Upper lobe of left lung (tissue), 6 donors: Measurements from ENCODE around the gene SPTLC2. TPM values are rescaled to one million over a fixed set of nuclear protein-coding genes. Genes with fewer than 3 reads are reported as not detected.

ENCODE experiments used
- ATAC-seq, 2 donors: fragments of 200-7000 bp; cut with Tn5 transposase; one replicate each; pipeline ENCODE4 v1.9.1; 2022; ENCODE audit warnings: mild to moderate bottlenecking in 2 of 2, moderate library complexity in 2 of 2; ENCODE audit not compliant: low FRiP score in 2 of 2
- DNase-seq, 2 donors: peaks; one replicate each; pipeline ENCODE4 v3.0.0-alpha.2; 2019 to 2020
- H3K27ac ChIP-seq, 4 donors: fragments of 200-600 bp; sonication (generic); one replicate each; pipeline ENCODE4 v1.5.1; 2016 to 2019
- H3K27me3 ChIP-seq, 4 donors: fragments of 200-600 bp; sonication (generic); one replicate each; pipeline ENCODE4 v1.5.1; 2017 to 2019
- H3K36me3 ChIP-seq, 4 donors: fragments of 200-600 bp; sonication (generic); one replicate each; pipeline ENCODE4 v1.5.1; 2016 to 2019
- H3K4me1 ChIP-seq, 4 donors: fragments of 200-600 bp; sonication (generic); one replicate each; pipeline ENCODE4 v1.5.1; 2018 to 2019
- H3K4me3 ChIP-seq, 4 donors: fragments of 200-600 bp; sonication (generic); one replicate each; pipeline ENCODE4 v1.5.1; 2017 to 2019; ENCODE audit warnings: mild to moderate bottlenecking in 2 of 4, moderate library complexity in 1 of 4
- H3K9me3 ChIP-seq, 4 donors: fragments of 200-600 bp; sonication (generic); one replicate each; pipeline ENCODE4 v1.5.1; 2018 to 2019
- EP300 ChIP-seq, 4 donors: sonication (generic); formaldehyde crosslinking; IDR thresholded peaks; one replicate each; pipeline ENCODE4 v1.5.1; 2017; ENCODE audit warnings: antibody characterized with exemption in 4 of 4, control low read depth in 2 of 4
- POLR2A ChIP-seq, 4 donors: fragments of 450-650 bp; IDR thresholded peaks; one replicate each; pipeline ENCODE4 v1.5.1; 2016 to 2017; ENCODE audit warnings: antibody characterized with exemption in 4 of 4, mild to moderate bottlenecking in 2 of 4
- POLR2AphosphoS5 ChIP-seq, 2 donors: sonication (generic); formaldehyde crosslinking; IDR thresholded peaks; one replicate each; pipeline ENCODE4 v1.5.1; 2017; ENCODE audit warnings: antibody characterized with exemption in 2 of 2
- WGBS, 2 donors: methylation state at CpG; one replicate each; pipeline ENCODE4 v1.1.5; 2017 to 2018; 5-methylcytosine and 5-hydroxymethylcytosine counted together
- total RNA-seq, 6 donors: library from RNA; depleted of rRNA in 4 of 6; stranded (reverse); fragments of >200 nt in 4 of 6; gene quantifications; one replicate each; pipeline versions ENCODE4 v1.1.0 to v1.2.1, GENCODE V29; 2016 to 2021
- TF ChIP-seq, protein P1 (sequence below), 6 experiments: fragments of 450-650 bp in 4 of 6; fragments of 200-600 bp in 2 of 6; sonication (generic) in 2 of 6; IDR thresholded peaks; one replicate each; pipeline ENCODE4 v1.5.1; 2016 to 2019; ENCODE audit warnings: antibody characterized with exemption in 6 of 6
- donor health status: DM: no; HTN: no; CAD: no; lungs with moderate emphysema.
- donor health status: DM: no; HTN: yes; CAD: no; lungs with severe emphysema.

SPTLC2 gene
- total RNA-seq, 6 donors from 2014 or later, result 28.0 to 72.3 (median 37.7) TPM

DNA sequence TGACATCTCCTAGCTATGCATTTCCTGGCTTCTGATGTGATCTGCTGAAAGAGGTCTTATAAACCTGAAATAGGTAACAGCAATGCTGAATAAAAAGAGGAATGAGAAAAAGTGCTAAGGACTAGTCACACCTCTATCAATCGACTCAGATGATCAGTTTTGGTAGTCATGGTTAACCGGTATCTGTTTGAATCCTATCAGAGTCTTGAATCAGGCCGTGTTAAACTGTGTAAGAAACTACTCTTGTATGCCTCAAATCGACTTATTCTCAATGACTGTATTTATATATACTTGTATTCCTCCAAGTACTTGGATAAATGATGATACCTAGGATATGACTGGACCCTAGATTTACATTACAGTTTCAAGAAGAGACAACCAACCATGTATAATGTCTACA is 107.1 kb downstream of the SPTLC2 start:
- no peak overlapping the region for H3K27ac ChIP-seq
- ATAC-seq, result no peak
- no peaks in the 10 kb centered on the region for H3K4me1 ChIP-seq
- DNase-seq, result no peak
- peaks cover 9 to 63% (median 27%) of the 10 kb centered on the region in 4 donors for H3K36me3 ChIP-seq
- H3K4me3 ChIP-seq, result no peak overlapping the region
- no peak for TF ChIP-seq EP300 (IDR thresholded peaks at IDR 0.05)
- no peak for TF ChIP-seq POLR2AphosphoS5 (IDR thresholded peaks at IDR 0.05)
- TF ChIP-seq POLR2A (IDR thresholded peaks at IDR 0.05), result no peak
- TF ChIP-seq, protein P1, sequence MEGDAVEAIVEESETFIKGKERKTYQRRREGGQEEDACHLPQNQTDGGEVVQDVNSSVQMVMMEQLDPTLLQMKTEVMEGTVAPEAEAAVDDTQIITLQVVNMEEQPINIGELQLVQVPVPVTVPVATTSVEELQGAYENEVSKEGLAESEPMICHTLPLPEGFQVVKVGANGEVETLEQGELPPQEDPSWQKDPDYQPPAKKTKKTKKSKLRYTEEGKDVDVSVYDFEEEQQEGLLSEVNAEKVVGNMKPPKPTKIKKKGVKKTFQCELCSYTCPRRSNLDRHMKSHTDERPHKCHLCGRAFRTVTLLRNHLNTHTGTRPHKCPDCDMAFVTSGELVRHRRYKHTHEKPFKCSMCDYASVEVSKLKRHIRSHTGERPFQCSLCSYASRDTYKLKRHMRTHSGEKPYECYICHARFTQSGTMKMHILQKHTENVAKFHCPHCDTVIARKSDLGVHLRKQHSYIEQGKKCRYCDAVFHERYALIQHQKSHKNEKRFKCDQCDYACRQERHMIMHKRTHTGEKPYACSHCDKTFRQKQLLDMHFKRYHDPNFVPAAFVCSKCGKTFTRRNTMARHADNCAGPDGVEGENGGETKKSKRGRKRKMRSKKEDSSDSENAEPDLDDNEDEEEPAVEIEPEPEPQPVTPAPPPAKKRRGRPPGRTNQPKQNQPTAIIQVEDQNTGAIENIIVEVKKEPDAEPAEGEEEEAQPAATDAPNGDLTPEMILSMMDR (IDR thresholded peaks at IDR 0.05), result no peak
- 92 to 93% methylated on average over 4 of the region's 4 CpGs for WGBS, 2 donors
- no peaks in the 10 kb centered on the region for H3K9me3 ChIP-seq
- no peaks in the 10 kb centered on the region for H3K27me3 ChIP-seq

DNA sequence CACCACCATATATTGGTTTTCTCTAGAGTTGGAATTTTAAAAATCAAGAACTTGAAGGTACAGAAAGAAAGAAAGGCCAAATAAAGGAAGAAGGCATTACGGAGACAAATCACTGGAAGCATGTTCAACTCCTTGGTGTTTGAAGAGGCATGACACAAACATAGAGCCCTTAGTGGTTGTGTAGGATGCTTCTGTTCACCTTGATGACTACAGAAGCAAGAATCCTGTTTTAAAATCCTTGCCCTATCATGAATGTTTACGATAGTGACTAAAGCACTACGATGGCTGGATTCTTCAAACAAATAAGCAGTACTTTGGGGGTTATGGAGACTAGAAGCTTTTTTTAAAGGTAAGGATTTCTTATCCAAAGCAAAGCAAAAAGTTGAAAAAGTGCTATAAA is 107.6 kb downstream of the SPTLC2 start:
- H3K4me1 ChIP-seq, result no peaks in the 10 kb centered on the region
- TF ChIP-seq, protein P1 (IDR thresholded peaks at IDR 0.05), result no peak
- no peak for TF ChIP-seq POLR2A (IDR thresholded peaks at IDR 0.05)
- no peak for TF ChIP-seq EP300 (IDR thresholded peaks at IDR 0.05)
- no peak for TF ChIP-seq POLR2AphosphoS5 (IDR thresholded peaks at IDR 0.05)

DNA sequence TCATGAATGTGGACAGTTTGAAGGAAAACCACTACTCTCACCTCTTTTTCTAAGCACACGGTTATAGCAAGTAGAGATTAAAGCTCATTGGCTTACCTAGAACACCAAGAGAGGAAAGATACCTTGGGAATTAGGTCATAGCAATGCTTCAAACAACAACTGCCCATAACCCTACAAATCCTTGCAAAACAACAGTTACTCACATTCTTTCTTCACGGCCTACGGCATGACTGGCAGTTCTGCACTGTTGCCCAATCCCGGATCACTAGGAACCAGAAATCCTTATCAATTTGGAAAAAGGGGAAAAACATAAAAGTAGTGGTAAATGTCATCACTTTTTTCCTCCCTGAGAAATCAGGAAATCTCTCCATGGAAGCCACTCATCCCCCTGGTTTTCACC is 108.2 kb downstream of the SPTLC2 start:
- 79 to 90% methylated on average over 4 of the region's 4 CpGs for WGBS, 2 donors
- Histone ChIP-seq H3K27ac (no peak overlapping the region), H3K27me3 (no peaks in the 10 kb centered on the region), H3K4me3 (no peak overlapping the region), H3K36me3 (peaks cover 9 to 60% (median 27%) of the 10 kb centered on the region in 4 donors), H3K4me1 (no peaks in the 10 kb centered on the region), H3K9me3 (no peaks in the 10 kb centered on the region)
- ATAC-seq, result no peak
- TF ChIP-seq EP300 (IDR thresholded peaks at IDR 0.05), result no peak
- TF ChIP-seq POLR2A (IDR thresholded peaks at IDR 0.05), result no peak
- no peak for TF ChIP-seq POLR2AphosphoS5 (IDR thresholded peaks at IDR 0.05)
- TF ChIP-seq, protein P1 (IDR thresholded peaks at IDR 0.05), result no peak
- DNase-seq, result no peak

More for the DNA sequence above, 107.6 kb downstream of the SPTLC2 start:
- no peaks in the 10 kb centered on the region for H3K9me3 ChIP-seq
- no peak for ATAC-seq
- DNase-seq, result no peak
- H3K27me3 ChIP-seq, result no peaks in the 10 kb centered on the region
- no peak overlapping the region for H3K27ac ChIP-seq
- WGBS, 2 donors, result 95 to 96% methylated on average over 3 of the region's 3 CpGs
- no peak overlapping the region for H3K4me3 ChIP-seq
- peaks cover 9 to 61% (median 27%) of the 10 kb centered on the region in 4 donors for H3K36me3 ChIP-seq

DNA sequence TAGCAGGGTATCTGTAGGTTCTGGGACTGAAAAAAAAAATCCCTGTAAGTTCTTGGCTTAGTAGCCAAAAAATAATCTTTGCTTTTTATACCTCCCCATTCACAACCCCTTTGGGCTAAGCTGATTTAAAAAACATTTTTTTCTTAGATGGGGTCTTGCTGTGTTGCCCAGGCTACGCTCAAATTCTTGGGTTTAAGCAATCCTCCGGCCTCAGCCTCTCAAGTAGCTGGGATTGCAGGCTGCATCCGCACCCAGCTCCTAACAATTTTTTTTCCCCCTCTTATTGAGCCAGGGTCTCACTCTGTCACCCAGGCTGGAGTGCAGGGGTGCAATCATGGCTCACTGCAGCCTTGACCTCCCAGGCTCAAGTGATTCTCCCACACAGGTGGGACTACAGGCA is 108.7 kb downstream of the SPTLC2 start:
- no peaks in the 10 kb centered on the region for H3K4me1 ChIP-seq
- H3K4me3 ChIP-seq, result no peak overlapping the region
- DNase-seq (no peak), ATAC-seq (no peak)
- TF ChIP-seq EP300 (IDR thresholded peaks at IDR 0.05) (no peak), POLR2A (IDR thresholded peaks at IDR 0.05) (no peak), POLR2AphosphoS5 (IDR thresholded peaks at IDR 0.05) (no peak)
- TF ChIP-seq, protein P1 (IDR thresholded peaks at IDR 0.05), result no peak
- H3K27me3 ChIP-seq, result no peaks in the 10 kb centered on the region
- no peak overlapping the region for H3K27ac ChIP-seq
- 94 to 97% methylated on average over 3 of the region's 3 CpGs for WGBS, 2 donors
- peaks cover 9 to 60% (median 27%) of the 10 kb centered on the region in 4 donors for H3K36me3 ChIP-seq
- no peaks in the 10 kb centered on the region for H3K9me3 ChIP-seq

DNA sequence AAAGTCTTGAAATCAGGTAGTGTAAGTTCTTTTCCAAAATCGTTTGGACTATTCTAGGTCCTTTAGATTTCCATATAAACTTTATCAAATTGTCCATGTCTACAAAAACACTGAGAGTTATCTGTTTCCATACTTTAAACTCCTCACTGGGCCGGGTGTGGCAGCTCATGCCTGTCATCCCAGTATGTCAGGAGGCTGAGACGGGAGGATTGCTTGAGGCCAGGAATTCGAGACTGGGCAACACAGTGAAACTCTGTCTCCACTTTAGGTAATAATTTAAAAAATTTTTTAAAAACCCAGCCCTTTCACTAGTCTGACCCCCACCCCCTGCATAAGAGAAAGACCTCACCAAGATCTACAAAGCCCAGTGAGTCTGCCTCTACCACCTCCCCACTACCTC is 111.4 kb downstream of the SPTLC2 start:
- TF ChIP-seq, protein P1 (IDR thresholded peaks at IDR 0.05), result no peak
- TF ChIP-seq POLR2A (IDR thresholded peaks at IDR 0.05), result no peak
- TF ChIP-seq POLR2AphosphoS5 (IDR thresholded peaks at IDR 0.05), result no peak
- TF ChIP-seq EP300 (IDR thresholded peaks at IDR 0.05), result no peak
- Histone ChIP-seq H3K27ac (no peak overlapping the region), H3K27me3 (peaks cover 0 to under 1% (median 0%) of the 10 kb centered on the region in 4 donors), H3K4me3 (no peak overlapping the region), H3K9me3 (no peaks in the 10 kb centered on the region), H3K4me1 (no peaks in the 10 kb centered on the region), H3K36me3 (peaks cover 0 to 37% (median 7%) of the 10 kb centered on the region in 4 donors)
- DNase-seq, result no peak
- 71 to 72% methylated on average over 4 of the region's 4 CpGs for WGBS, 2 donors
- ATAC-seq, result no peak
